CD4-positive, alpha-beta T cell treated with Interleukin-2 at 100 ng/mL for 4 hours (primary cell): ENCODE measurements around the gene CLCC1.
"Not testable (repeated sequence)": the region's sequence is repeated elsewhere in the genome, so short reads cannot be mapped to it uniquely, and the experiment has no call there.

Experiments used
- DNase-seq: peaks from one replicate; pipeline ENCODE4 v3.0.0-alpha.2; 2020; ENCODE audit warnings: low spot score

CLCC1 gene

GRCh38 chr1:108963052-108963686 is at the start of gene CLCC1:
CLCC1 (minus strand) TSS chr1:108963484; CDS start chr1:108950437, 13,047 bp downstream.
- peak; percentile 91 for DNase-seq

- no peak for DNase-seq
These were observed 48.1 kb upstream of the CLCC1 start for GRCh38 chr1:109011335-109011734.

- DNase-seq, result not testable (repeated sequence)
These were observed 33.3 kb upstream of the CLCC1 start for GRCh38 chr1:108996622-108997021.

GRCh38 chr1:108983114-108983513 is 19.8 kb upstream of the CLCC1 start:
- no peak for DNase-seq

GRCh38 chr1:108976658-108977057 is 13.4 kb upstream of the CLCC1 start:
- DNase-seq, result no peak

- no peak for DNase-seq
These were observed 9.7 kb upstream of the CLCC1 start for GRCh38 chr1:108972951-108973350.

GRCh38 chr1:108969346-108969745 is 6.1 kb upstream of the CLCC1 start:
- no peak for DNase-seq

GRCh38 chr1:108962681-108963051 is 618 bp downstream of the CLCC1 start:
- DNase-seq, result peak; percentile 21

GRCh38 chr1:108961752-108962486 is 1.4 kb downstream of the CLCC1 start:
- no peak for DNase-seq

- peak; percentile 37 for DNase-seq
These were observed 2.1 kb downstream of the CLCC1 start for GRCh38 chr1:108961198-108961597.

- no peak for DNase-seq
These were observed 2.6 kb downstream of the CLCC1 start for GRCh38 chr1:108960719-108961118.

GRCh38 chr1:108957888-108958287 is 5.4 kb downstream of the CLCC1 start:
- DNase-seq, result no peak

GRCh38 chr1:108955881-108956280 is 7.4 kb downstream of the CLCC1 start:
- no peak for DNase-seq

- no peak for DNase-seq
These were observed 8.2 kb downstream of the CLCC1 start for GRCh38 chr1:108955111-108955510.

GRCh38 chr1:108953452-108953851 is 9.8 kb downstream of the CLCC1 start:
- no peak for DNase-seq

- DNase-seq, result no peak
These were observed 12.0 kb downstream of the CLCC1 start for GRCh38 chr1:108951242-108951641.

- no peak for DNase-seq
These were observed 14.2 kb downstream of the CLCC1 start for GRCh38 chr1:108949044-108949443.

- no peak for DNase-seq
These were observed 15.3 kb downstream of the CLCC1 start for GRCh38 chr1:108947871-108948525.

- DNase-seq, result no peak
These were observed 27.1 kb downstream of the CLCC1 start for GRCh38 chr1:108936170-108936569.

- DNase-seq, result no peak
These were observed 29.3 kb downstream of the CLCC1 start for GRCh38 chr1:108933944-108934343.

- not testable (repeated sequence) for DNase-seq
These were observed 35.7 kb downstream of the CLCC1 start for GRCh38 chr1:108927565-108927964.

- DNase-seq, result no peak
These were observed 37.4 kb downstream of the CLCC1 start for GRCh38 chr1:108925920-108926319.

- DNase-seq, result no peak
These were observed 46.5 kb downstream of the CLCC1 start for GRCh38 chr1:108916788-108917187.
